PC-3 (cell line): ENCODE data around the gene GPC1. TPM values are rescaled to one million over a fixed set of nuclear protein-coding genes. Genes with fewer than 3 reads are reported as not detected.

Experiments used
- ATAC-seq: fragments of 200-7000 bp; cut with Tn5 transposase; 2 replicates; pipeline ENCODE4 v1.9.1; 2020; ENCODE audit warnings: mild to moderate bottlenecking, moderate library complexity
- BruUV-seq: library from RNA; stranded (reverse); fragments of 400-500 nt; replicated peaks from 2 replicates; lab custom pipeline; 2021; lab: Mats Ljungman, UMichigan
- CTCF ChIA-PET: fragments of 300-600 bp; sonication (Branson Sonifier 250); formaldehyde crosslinking; loops from one replicate; lab custom pipeline; 2022; ENCODE audit warnings: antibody characterized with exemption; lab: Charles Lee
- POLR2A ChIA-PET: fragments of 300-600 bp; sonication (Branson Sonifier 250); formaldehyde crosslinking; loops from one replicate; lab custom pipeline; 2022; ENCODE audit warnings: antibody characterized with exemption; ENCODE audit not compliant: unreplicated experiment; lab: Charles Lee
- DNase-seq: peaks from one replicate; pipeline ENCODE4 v3.0.0-alpha.2; 2015
- H2AFZ ChIP-seq: fragments of 300-600 bp; sonication (generic); 2 replicates; pipeline ENCODE4 v1.6.0; 2016; ENCODE audit warnings: antibody characterized with exemption, low read length
- H3F3A ChIP-seq: fragments of 300-600 bp; sonication (generic); one replicate; pipeline ENCODE4 v1.6.0; 2017; ENCODE audit warnings: antibody characterized with exemption, low read length, control low read depth, mild to moderate bottlenecking; ENCODE audit not compliant: unreplicated experiment
- H3K27ac ChIP-seq: fragments of 300-600 bp; sonication (generic); 2 replicates; pipeline ENCODE4 v1.5.1; 2016; ENCODE audit warnings: mild to moderate bottlenecking, low read length
- H3K27me3 ChIP-seq: fragments of 300-600 bp; sonication (generic); 2 replicates; pipeline ENCODE4 v1.6.1; 2016; ENCODE audit warnings: low read length, mixed read lengths
- H3K36me3 ChIP-seq: fragments of 300-600 bp; sonication (generic); 2 replicates; pipeline ENCODE4 v1.6.1; 2016; ENCODE audit warnings: low read depth, mixed run types, low read length, mixed read lengths
- H3K4me1 ChIP-seq: fragments of 300-600 bp; sonication (generic); 2 replicates; pipeline ENCODE4 v1.5.1; 2016; ENCODE audit warnings: low read length; ENCODE audit not compliant: insufficient read depth
- H3K4me2 ChIP-seq: fragments of 300-600 bp; sonication (generic); 2 replicates; pipeline ENCODE4 v1.6.0; 2016; ENCODE audit warnings: low read length
- H3K4me3 ChIP-seq: fragments of 300-600 bp; sonication (generic); 2 replicates; pipeline ENCODE4 v1.5.1; 2016; ENCODE audit warnings: mild to moderate bottlenecking, low read length, mixed read lengths
- H3K79me2 ChIP-seq: fragments of 300-600 bp; sonication (generic); 2 replicates; pipeline ENCODE4 v1.6.1; 2017; ENCODE audit warnings: low read length, mixed read lengths
- H3K9ac ChIP-seq: fragments of 300-600 bp; sonication (generic); 2 replicates; pipeline ENCODE4 v1.6.0; 2016; ENCODE audit warnings: mild to moderate bottlenecking, low read length
- H3K9me2 ChIP-seq: fragments of 300-600 bp; sonication (generic); replicated peaks from 2 replicates; pipeline ENCODE4 v1.6.1; 2016; ENCODE audit warnings: mixed run types, low read length, mixed read lengths
- H3K9me3 ChIP-seq: fragments of 300-600 bp; sonication (generic); 2 replicates; pipeline ENCODE4 v1.6.1; 2016; ENCODE audit warnings: low read length, mixed read lengths
- H4K20me1 ChIP-seq: fragments of 300-600 bp; sonication (generic); 2 replicates; pipeline ENCODE4 v1.6.1; 2016; ENCODE audit warnings: low read length, mixed read lengths
- CTCF ChIP-seq: fragments of 300-600 bp; sonication (generic); conservative IDR thresholded peaks from 2 replicates; pipeline ENCODE4 v1.5.1; 2017; ENCODE audit warnings: antibody characterized with exemption, low read depth, mild to moderate bottlenecking, low read length
- EZH2 ChIP-seq: fragments of 300-600 bp; sonication (generic); IDR thresholded peaks from one replicate; pipeline ENCODE4 v1.6.1; 2017; ENCODE audit warnings: antibody characterized with exemption, mild to moderate bottlenecking, low read length; ENCODE audit not compliant: unreplicated experiment
- EZH2phosphoT487 ChIP-seq: fragments of 300-600 bp; sonication (generic); IDR thresholded peaks from 2 replicates; pipeline ENCODE4 v1.6.1; 2018; ENCODE audit warnings: mild to moderate bottlenecking, antibody characterized with exemption, low read length, borderline replicate concordance
- intact Hi-C: fragments of 100-400 bp; cut with micrococcal nuclease; formaldehyde crosslinking; loops from 2 replicates; pipeline ENCODE4 v1.9.0; 2023
- total RNA-seq: library from RNA; depleted of rRNA; stranded (reverse); fragments of >200 nt; gene quantifications from 2 replicates; pipeline ENCODE4 v1.2.3, GENCODE V29; 2014

The GPC1 gene
- total RNA-seq, 1 experiment from 2014 or later = 37.1 TPM

GRCh38 chr2:240428245-240428644 lies 7.2 kb upstream of the GPC1 start:
- no peak for ATAC-seq
- CTCF ChIA-PET = no interaction called here
- intact Hi-C loops = no loop called here

GRCh38 chr2:240429341-240429871 lies 6.1 kb upstream of the GPC1 start:
- CTCF ChIA-PET = no interaction called here
- H3K4me2 ChIP-seq = no peak overlapping the region
- no peak for TF ChIP-seq CTCF
- no peak for TF ChIP-seq EZH2phosphoT487
- no peak for TF ChIP-seq EZH2
- no peak overlapping the region for H2AFZ ChIP-seq
- ATAC-seq = no peak
- no peak overlapping the region for H3K9ac ChIP-seq
- BruUV-seq = no TSS peak
- no peaks in the 10 kb centered on the region for H3K36me3 ChIP-seq
- H3F3A ChIP-seq = peaks cover under 1% of the 10 kb centered on the region
- POLR2A ChIA-PET = no interaction called here
- H3K9me2 ChIP-seq = no peaks in the 10 kb centered on the region
- no peaks in the 10 kb centered on the region for H3K9me3 ChIP-seq
- peaks cover 29% of the 10 kb centered on the region for H3K4me1 ChIP-seq
- no peak for DNase-seq
- H4K20me1 ChIP-seq = no peaks in the 10 kb centered on the region
- intact Hi-C loops = no loop called here
- no peak overlapping the region for H3K4me3 ChIP-seq
- no peaks in the 10 kb centered on the region for H3K27me3 ChIP-seq
- no peak overlapping the region for H3K27ac ChIP-seq
- H3K79me2 ChIP-seq = no peaks in the 10 kb centered on the region

More at GRCh38 chr2:240428245-240428644, 7.2 kb upstream of the GPC1 start:
- no peak overlapping the region for H3K27ac ChIP-seq
- H2AFZ ChIP-seq = no peak overlapping the region
- peaks cover 18% of the 10 kb centered on the region for H3K4me1 ChIP-seq
- H3K9me3 ChIP-seq = no peaks in the 10 kb centered on the region
- DNase-seq = no peak
- H4K20me1 ChIP-seq = no peaks in the 10 kb centered on the region
- no peak overlapping the region for H3K9ac ChIP-seq
- BruUV-seq = no TSS peak
- no peaks in the 10 kb centered on the region for H3F3A ChIP-seq
- POLR2A ChIA-PET = no interaction called here
- H3K79me2 ChIP-seq = no peaks in the 10 kb centered on the region
- no peaks in the 10 kb centered on the region for H3K27me3 ChIP-seq
- no peaks in the 10 kb centered on the region for H3K9me2 ChIP-seq
- no peak overlapping the region for H3K4me3 ChIP-seq
- H3K36me3 ChIP-seq = no peaks in the 10 kb centered on the region
- TF ChIP-seq CTCF (no peak), EZH2 (no peak), EZH2phosphoT487 (no peak)
- H3K4me2 ChIP-seq = no peak overlapping the region

GRCh38 chr2:240429872-240430491 lies 5.5 kb upstream of the GPC1 start:
- Histone ChIP-seq H3K9me3 (no peaks in the 10 kb centered on the region), H3K4me1 (peaks cover 34% of the 10 kb centered on the region), H3K27ac (no peak overlapping the region), H3K9ac (no peak overlapping the region), H3F3A (peaks cover 4% of the 10 kb centered on the region), H3K4me2 (no peak overlapping the region), H2AFZ (no peak overlapping the region), H4K20me1 (no peaks in the 10 kb centered on the region), H3K79me2 (no peaks in the 10 kb centered on the region), H3K36me3 (no peaks in the 10 kb centered on the region), H3K27me3 (no peaks in the 10 kb centered on the region), H3K9me2 (no peaks in the 10 kb centered on the region), H3K4me3 (no peak overlapping the region)
- ATAC-seq (no peak), DNase-seq (no peak)
- CTCF ChIA-PET = no interaction called here
- TF ChIP-seq EZH2phosphoT487 (no peak), CTCF (no peak), EZH2 (no peak)
- POLR2A ChIA-PET = no interaction called here
- intact Hi-C loops = no loop called here
- no TSS peak for BruUV-seq
